Brain microvascular endothelial cell (primary cell): ENCODE measurements around the gene PTF1A.

Experiments
- DNase-seq: peaks from one replicate; pipeline ENCODE4 v3.0.0-alpha.2; 2020
- H3K27ac ChIP-seq: fragments of 250-450 bp; sonication (Bioruptor Pico); 2 replicates; pipeline ENCODE4 v1.5.1; 2020; ENCODE audit warnings: mild to moderate bottlenecking, moderate library complexity
- H3K27me3 ChIP-seq: fragments of 250-450 bp; sonication (Bioruptor Pico); replicated peaks from 2 replicates; pipeline ENCODE4 v1.5.1; 2020; ENCODE audit warnings: mild to moderate bottlenecking
- H3K36me3 ChIP-seq: fragments of 250-450 bp; sonication (Bioruptor Pico); replicated peaks from 2 replicates; pipeline ENCODE4 v1.5.1; 2020; ENCODE audit warnings: mild to moderate bottlenecking
- H3K4me3 ChIP-seq: 2 replicates; pipeline ENCODE4 v1.5.1; 2011; ENCODE audit warnings: low read depth, mild to moderate bottlenecking, control low read depth, low read length, moderate library complexity
- in situ Hi-C: cut with HindIII; loops from 2 replicates; pipeline ENCODE4 v1.10.0; 2017; ENCODE audit warnings: low sequenced_read_pairs, low pct_ligation_motif_present
- TF ChIP-seq, protein P1 (sequence below): IDR thresholded peaks from 2 replicates; pipeline ENCODE4 v1.5.1; 2011; ENCODE audit warnings: low read depth, mild to moderate bottlenecking, moderate library complexity, low read length, control low read depth, inconsistent platforms; ENCODE audit errors: missing control alignments

The PTF1A gene

DNA sequence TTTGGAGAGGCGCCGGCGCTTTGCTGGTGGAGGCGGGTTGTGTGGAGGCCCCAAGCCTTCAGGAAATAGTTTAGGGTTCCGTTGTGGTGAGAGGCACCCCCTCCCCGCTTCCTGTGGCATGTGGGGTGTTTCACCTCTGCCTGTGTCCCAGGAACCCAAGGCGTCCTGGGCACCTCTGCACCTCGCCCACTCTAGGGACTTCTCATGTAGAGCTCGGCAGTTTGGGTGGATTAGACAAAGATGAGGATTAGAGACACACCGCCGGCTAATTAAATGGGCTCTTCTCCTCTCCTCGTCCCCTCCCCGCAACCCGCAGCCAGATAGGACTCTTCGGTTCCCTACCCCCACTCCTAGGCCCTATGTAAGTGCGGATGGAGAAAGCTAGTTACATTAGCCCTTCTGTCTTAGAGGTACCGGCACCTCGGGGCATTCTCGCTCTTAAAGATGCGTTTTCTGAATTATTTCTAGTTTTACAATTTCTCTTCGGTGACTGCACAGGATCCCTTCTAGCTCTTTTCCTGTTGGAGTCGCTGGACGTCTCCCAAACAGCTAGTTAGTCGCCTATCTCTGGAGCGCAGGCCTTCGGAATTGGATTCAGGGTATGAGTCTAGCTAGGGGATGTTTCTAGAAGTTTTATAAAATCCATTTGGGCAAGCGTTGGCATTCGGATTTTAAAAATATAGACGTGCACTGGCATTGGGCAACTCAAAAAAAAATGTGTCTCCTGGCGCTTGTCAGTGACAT lies 7.8 kb downstream of the PTF1A start:
- no peak for DNase-seq
- in situ Hi-C loops = no loop called here
- TF ChIP-seq, protein P1, sequence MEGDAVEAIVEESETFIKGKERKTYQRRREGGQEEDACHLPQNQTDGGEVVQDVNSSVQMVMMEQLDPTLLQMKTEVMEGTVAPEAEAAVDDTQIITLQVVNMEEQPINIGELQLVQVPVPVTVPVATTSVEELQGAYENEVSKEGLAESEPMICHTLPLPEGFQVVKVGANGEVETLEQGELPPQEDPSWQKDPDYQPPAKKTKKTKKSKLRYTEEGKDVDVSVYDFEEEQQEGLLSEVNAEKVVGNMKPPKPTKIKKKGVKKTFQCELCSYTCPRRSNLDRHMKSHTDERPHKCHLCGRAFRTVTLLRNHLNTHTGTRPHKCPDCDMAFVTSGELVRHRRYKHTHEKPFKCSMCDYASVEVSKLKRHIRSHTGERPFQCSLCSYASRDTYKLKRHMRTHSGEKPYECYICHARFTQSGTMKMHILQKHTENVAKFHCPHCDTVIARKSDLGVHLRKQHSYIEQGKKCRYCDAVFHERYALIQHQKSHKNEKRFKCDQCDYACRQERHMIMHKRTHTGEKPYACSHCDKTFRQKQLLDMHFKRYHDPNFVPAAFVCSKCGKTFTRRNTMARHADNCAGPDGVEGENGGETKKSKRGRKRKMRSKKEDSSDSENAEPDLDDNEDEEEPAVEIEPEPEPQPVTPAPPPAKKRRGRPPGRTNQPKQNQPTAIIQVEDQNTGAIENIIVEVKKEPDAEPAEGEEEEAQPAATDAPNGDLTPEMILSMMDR = no peak
- H3K27ac ChIP-seq = no peak overlapping the region
- peaks cover 80% of the 10 kb centered on the region for H3K27me3 ChIP-seq
- H3K4me3 ChIP-seq = no peak overlapping the region
- no peaks in the 10 kb centered on the region for H3K36me3 ChIP-seq

DNA sequence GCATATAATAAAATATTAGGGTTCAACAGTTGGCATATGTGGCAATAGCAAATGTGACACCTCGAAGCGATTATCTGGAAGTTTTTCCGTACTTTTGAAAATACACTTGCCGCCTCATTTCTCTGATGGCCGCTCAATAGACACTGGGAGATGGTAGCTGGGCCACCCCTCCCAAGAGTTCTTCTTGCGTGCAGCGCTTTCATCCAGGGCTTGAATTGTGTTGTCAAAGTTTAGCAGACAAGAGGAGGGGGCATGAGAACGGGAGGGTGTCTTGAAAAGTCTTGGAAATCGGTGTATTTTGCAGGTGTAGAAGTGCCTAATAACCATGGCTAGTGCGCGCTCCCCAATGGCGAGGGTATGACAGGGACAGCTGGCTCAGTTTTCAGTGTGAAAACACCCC lies 8.5 kb downstream of the PTF1A start:
- DNase-seq = no peak
- no peak overlapping the region for H3K27ac ChIP-seq
- H3K4me3 ChIP-seq = no peak overlapping the region
- H3K36me3 ChIP-seq = no peaks in the 10 kb centered on the region
- H3K27me3 ChIP-seq = peaks cover 76% of the 10 kb centered on the region
- TF ChIP-seq, protein P1 = no peak
- in situ Hi-C loops = no loop called here

DNA sequence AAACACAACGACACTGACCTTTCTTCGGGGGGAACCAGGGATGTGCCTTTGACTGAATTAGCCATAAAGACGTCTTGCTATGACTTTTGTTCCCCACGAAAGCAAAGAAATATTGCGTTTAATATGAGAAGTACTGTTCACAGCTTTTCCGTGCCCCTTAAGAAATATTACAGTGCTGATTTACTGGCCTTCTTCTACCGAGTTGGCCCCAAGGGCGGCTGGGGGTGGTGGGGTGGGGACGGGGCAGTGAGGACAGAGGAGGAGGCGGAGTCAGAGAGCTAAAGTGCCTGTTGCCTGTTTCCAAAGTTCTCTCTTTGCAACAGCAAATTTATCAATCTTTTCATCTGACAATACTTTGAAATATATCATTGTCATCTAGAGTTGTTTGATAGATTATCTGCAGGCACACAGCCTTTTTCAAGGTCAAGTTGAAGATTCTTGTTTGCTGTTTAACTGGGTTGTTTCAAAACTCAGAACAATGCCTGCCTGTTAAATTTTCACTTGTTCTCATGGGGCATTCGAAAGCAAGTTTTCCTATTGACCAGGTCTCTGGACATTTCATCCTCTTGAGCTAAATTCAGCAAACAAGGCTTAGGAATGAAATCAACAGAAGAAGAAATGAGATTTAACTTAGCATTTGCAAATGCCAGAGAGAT lies 9.0 kb downstream of the PTF1A start:
- Histone ChIP-seq H3K27me3 (peaks cover 74% of the 10 kb centered on the region), H3K27ac (no peak overlapping the region), H3K36me3 (no peaks in the 10 kb centered on the region), H3K4me3 (no peak overlapping the region)
- no peak for DNase-seq
- in situ Hi-C loops = no loop called here
- TF ChIP-seq, protein P1 = no peak

DNA sequence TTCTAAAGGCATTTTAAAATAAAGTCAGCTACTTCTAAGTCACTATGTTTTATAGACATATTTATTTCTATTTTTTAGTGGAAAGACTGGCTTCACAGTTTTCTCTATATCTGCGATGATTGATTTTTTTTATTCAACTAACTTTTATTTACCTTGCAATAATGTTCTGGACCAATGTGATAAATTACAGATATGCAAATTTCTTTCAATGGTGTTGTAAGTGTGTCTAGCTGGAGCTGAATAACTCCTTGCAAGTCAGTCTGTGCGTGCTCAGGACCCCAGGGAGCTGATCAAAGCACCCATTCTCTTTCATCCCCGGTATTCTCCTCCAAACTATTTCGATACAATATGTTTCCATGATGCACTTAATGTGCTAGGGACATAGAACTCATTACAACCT lies 9.7 kb downstream of the PTF1A start:
- Histone ChIP-seq H3K27ac (no peak overlapping the region), H3K36me3 (no peaks in the 10 kb centered on the region), H3K27me3 (peaks cover 68% of the 10 kb centered on the region), H3K4me3 (no peak overlapping the region)
- no peak for DNase-seq
- TF ChIP-seq, protein P1 = no peak
- in situ Hi-C loops = no loop called here

DNA sequence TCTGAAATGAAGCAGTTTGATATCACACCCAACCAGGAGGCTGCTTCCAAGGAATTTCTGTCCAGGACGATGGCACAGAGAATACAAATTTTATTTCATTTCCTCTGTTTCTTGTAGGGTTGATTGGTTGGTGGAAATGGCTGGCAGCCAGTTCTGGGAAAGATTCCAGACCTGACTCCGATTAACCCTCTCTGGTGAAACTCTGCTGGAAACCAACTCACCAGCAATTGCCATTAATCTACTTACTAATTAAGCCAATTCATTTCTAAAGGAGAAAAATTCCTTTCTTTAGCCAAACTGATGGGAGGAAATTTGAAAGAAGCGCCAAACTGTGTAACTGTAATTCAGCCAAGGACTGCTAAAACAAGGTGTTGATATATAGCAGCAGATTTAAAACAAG lies 10.7 kb downstream of the PTF1A start:
- in situ Hi-C loops = no loop called here
- Histone ChIP-seq H3K27me3 (peaks cover 59% of the 10 kb centered on the region), H3K4me3 (no peak overlapping the region), H3K36me3 (no peaks in the 10 kb centered on the region), H3K27ac (no peak overlapping the region)
- TF ChIP-seq, protein P1 = no peak
- DNase-seq = no peak
